ENCODE data around the gene IL1RAPL2.

The IL1RAPL2 gene

DNA sequence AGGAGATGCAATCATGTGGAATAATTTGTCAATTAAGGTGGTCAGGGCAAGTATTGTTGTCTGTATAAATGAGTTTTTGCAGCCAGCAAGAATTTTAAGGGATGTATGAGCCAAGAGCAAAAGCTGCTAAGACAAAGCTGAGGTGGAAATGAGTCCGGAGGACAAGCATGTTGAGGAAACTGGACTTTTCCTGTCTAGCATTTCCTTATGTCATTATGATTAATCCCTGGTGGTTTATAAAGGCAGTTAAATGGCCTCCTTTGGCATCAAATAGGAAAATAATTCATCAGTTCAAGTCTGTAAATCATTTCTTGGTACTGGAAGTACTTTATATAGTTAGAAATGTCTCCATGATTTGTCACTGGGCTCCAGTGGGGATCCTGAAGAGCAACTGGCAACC is 716.1 kb downstream of the IL1RAPL2 start:
- DNase-seq, result no peak

DNA sequence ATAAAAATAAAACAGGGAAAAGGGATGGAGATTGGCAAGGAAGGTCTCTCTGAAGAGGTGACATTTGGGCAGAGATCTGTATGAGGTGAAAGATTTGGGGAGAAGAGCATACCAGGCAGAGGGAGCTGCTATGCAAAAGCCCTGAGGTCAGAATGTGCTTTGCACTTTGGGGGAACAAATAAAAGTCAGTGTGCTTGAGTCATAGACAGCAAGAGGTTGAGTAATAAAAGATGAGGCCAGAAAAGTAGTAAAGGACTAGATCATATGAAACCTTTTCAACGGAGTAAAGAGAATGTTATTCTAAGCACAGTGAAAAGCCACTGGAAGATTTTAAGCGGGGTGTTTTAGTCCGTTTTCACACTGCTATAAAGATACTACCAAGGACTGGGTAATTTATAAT is 731.0 kb downstream of the IL1RAPL2 start:
- DNase-seq, result no peak

DNA sequence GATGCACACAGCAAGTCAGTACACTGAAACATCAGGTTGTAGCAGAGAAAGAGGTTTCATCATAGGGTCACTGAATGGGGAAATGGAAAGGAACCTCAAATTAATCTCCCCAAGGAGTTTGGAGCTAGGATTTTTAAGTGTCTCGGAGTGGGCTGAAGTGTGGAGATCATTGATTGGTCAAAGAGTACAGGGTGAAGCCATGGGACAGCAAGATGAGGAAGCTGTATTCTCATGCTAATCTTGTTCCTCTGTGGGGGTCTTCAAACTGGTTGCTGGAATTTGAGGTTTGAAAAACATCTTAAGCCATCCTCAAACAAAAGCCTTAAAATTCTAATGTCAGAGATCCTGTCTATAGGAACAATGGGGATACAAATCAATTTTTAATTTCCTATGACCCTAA is 733.3 kb downstream of the IL1RAPL2 start:
- no peak for DNase-seq

DNA sequence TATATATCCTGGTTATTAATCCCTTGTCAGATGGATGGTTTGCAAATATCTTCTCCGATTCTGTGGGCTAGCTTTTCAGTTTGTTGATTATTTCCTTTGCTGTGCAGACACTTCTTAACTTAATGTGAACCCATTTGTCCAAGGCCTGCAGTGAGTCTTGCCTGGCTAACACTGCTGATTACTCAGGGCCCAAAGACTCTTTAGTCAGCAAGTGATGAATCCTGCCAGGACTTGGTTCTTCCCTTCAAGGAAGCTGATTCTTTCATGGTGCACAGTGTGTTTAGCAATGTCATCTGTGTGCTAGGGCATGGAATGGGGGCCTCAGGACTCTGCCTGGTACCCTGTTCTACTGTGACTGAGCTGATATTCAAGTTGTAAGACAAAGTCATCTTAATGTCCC is 736.2 kb downstream of the IL1RAPL2 start:
- no peak for DNase-seq

DNA sequence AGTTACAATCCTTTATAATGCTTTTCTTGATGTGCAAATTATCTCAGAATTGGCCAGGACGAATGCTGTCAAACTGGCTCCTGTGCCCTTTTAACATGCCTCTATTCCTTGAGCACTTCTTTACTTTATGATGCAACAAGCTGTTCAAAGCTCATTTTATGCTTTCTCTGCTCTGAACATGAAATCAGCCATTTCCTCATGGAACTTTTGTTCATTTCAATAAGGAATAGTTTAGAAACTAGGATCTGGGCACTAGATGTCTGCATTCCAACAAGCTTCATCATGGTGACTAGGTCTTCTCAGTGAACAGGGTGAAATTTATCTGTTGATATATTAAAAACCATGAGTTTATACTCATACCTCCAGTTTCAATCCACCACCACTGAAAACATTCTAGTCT is 741.8 kb downstream of the IL1RAPL2 start:
- no peak for DNase-seq

DNA sequence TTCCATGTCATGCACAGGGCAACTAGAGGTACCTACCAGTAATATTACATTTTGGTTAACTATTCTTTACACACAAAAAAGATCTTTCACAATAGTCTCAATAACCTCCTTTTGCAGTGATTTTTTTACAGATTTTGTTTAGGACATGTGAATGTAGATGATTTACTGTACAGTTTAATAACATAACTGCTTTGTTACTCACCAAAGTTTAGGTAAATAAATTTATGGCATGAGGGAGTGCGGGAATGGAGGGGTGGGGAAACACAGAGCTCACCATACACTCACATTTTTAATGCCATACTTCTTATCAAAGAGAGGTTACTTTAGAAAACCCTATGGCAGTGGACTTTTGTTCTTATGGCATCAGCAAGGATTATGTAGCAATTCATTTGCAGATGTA is 747.6 kb downstream of the IL1RAPL2 start:
- no peak for DNase-seq

DNA sequence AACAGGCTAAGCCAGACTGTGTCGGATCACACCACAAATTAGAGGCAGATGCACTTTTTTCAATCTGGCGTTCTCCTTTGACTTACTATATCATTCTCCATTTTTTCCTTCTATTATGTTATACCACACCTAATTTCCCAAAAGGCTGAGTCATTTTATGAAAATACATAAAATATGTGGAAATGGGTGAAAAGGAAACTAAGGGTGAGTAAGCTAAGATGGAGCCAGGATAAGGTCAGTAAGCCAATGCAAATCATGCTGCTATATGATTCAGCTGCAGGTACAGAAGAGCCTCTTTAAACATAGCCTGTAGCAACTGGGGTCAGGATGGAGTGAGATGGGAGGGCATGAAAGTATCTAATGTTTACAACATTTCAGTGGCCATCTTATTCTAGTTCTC is 748.5 kb downstream of the IL1RAPL2 start:
- no peak for DNase-seq

DNA sequence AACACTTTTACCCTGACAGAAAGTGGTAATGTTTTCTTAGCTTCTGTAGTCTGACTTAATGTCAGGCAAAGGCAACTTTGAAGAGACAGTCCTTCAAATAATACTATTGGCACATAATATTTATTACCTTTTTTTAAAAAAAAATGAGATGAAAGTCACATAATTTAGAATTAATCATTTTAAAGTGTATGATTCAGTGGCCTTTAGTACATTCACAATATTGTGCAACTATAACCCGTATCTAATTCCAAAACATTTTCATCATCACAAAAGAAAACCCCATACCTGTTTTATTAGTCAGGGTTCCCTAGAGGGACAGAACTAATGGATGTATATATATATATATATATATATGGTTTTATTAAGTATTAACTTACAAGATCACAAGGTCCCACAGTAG is 749.2 kb downstream of the IL1RAPL2 start:
- DNase-seq, result no peak

DNA sequence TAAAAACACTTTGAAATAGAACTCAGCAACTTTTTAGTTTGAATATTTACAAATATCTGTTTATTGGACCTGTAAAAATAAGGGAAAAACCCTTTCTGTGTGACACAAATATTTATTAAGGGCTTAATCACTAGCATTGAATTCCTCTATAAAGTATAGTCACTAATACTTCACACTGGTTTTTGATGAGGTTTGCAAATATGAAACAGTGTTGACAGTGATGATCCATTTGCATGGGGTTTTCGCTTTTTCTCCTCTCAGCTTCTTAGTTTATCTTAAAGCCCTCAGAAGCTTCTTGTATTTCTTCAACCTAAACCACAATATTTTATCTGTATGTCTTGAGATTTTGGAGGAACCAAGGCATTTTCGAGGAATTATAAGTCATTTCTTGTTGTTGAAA is 751.1 kb downstream of the IL1RAPL2 start:
- DNase-seq, result no peak

DNA sequence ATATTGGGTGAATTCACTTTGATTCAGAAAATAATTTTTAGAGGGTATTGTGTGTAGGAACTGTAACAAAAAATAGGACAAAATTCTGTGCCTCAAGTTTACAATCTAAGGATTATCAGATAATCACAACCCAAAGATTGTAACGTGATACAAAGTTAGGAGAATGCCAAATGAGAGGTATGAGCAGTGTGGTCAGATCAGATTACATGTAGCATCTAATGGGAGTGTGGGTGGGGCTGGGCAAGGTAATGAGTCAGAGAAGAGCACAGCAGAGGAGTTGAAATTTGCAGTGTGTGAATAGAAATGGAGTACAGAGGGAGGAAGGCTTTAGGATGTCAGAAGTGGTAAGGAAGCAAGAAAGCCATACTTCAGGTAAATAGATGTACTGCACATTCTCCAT is 757.9 kb downstream of the IL1RAPL2 start:
- no peak for DNase-seq

DNA sequence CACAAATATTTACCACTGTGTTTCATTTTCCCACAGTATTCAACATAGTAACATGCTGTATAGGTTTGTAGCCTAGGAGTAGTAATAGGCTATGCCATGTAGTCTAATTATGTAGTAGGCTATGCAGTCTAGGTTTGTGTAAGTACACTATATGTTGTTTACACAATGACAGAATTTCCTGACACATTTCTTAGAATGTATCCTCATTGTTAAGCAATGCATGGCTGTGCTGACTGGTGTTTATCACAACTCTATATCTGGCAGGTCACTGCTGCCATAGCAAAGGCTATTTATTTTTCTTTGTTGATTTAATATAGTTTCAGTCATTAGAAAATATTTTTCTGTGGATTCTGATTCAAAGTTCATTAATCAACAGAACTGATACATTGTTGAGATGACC is 762.8 kb downstream of the IL1RAPL2 start:
- no peak for DNase-seq

DNA sequence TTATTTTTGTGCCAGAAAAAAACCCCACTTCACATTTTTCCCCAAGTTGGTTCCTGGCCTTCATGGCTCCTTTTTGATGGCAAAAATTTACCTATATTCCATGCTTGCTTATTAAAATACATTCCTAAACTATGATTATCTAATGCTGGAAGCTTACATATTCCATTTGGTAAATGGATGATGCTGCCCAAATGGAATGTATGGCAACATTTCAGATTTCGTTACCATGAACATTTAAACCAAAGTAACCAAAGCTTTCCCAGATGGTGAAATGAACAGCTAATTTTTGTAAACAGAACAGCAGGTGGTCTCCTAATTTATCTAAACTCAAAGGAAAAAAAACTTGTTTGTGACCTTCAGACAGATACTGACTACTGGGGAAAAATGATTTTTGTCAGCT is 765.2 kb downstream of the IL1RAPL2 start:
- no peak for DNase-seq

DNA sequence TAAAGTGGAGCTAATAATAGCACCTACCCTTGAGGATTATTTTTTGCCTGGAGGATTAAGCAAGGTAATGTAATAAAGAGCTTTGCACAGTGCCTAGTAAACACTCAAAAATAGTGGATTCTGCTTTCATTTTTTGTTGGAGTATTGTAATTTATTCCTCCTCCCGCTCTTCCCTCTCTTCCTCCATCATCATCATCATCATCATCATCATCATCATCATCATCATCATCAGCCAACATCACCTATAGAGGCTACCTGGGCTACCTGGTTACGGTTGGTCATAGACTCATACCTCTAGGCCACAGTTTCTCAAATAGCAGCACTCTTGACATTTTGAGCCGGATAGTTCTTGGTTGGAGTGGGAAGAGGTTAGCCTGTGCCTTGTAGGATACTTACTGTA is 781.4 kb downstream of the IL1RAPL2 start:
- no peak for DNase-seq

DNA sequence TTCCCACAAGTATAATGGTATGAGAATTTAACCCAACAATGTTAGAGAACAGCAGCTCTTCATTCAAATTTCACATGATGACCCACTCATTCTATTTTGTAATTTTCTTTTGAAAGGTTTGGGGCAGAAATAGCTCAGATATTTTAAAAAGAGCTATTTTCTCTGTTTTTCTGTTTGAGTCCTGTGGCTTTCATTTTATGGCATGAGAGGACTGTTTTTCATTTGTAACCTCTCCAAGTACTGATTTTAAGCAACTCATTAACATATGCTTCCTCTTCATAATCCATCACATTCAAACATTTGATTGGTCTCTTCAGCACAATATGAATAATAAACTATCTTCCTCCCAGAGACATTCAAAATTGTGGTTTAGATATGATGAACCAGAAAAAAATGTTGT is 783.5 kb downstream of the IL1RAPL2 start:
- no peak for DNase-seq

DNA sequence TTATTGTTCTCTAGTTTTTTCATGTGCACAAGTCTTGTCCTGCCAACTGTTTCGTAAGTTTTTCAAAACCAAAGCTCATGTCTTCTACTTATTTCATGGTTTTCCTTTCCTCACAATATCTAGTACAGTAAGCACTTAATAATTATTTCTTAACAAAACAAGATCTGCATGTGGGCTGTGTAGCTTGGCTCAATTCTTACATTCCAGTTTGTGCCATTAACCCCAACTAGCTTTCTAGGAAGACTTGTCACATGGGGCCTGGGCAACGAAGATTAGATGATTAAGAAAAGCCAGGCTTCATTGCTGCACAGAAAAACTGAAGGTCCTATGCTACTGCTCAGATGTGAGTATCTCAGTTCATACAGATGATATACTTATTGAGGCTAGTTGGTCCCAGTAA is 809.8 kb downstream of the IL1RAPL2 start:
- DNase-seq, result no peak

DNA sequence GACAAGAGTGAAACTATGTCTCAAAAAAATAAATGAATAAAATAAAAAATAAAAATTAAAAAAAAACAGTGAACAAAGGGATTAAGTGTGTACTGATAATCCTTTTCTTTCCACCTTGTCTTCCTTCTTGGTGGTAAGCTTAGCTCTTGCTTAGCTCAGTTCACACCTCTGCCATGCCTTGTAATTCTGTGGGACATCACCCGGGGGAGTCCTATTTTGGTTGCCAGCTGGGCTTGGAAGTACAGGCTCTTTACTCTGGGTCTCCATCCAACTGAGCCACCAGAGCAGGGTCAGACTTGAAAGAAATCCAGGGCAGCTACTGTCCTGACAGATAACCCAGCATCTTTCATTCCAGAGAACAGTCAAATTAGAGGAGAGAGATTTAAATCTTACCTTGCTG is 858.7 kb downstream of the IL1RAPL2 start:
- no peak for DNase-seq

DNA sequence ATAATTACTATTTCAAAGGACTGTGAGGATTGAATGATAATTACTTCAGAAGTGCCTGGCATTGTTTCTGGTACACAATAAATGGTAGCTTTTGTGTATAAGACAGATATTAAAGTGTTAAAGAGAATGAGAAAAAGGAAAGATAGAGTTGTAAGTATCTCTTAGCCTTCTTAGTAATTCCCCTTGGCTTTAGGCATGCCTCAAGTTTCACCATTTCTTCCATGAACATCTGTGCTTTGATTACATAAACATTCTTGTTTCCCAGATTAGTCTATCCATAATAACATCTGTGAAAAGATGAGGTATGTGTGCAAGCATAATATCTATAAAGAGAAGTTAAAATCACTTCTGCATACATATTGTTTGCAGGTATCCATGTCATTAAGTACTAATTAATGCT is 885.4 kb downstream of the IL1RAPL2 start:
- no peak for DNase-seq

DNA sequence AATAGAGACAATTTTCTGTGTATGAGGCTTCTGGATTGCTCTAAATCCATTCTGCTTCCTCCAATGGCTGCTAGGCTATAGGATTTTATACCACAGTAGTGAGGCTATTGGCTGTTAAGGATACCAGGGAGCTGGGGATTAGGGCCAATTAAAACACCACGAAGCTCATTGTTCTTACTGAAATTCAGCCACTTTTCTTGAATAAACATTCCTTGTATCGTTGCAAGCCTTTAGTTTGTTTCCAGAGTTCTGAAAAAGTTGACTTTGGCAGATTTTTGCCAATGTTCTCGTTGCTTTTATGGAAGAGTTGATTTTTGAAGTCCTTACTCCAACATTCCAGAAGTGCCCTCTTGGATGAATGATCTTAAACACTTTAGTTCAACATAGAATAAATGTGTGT is 892.8 kb downstream of the IL1RAPL2 start:
- no peak for DNase-seq

DNA sequence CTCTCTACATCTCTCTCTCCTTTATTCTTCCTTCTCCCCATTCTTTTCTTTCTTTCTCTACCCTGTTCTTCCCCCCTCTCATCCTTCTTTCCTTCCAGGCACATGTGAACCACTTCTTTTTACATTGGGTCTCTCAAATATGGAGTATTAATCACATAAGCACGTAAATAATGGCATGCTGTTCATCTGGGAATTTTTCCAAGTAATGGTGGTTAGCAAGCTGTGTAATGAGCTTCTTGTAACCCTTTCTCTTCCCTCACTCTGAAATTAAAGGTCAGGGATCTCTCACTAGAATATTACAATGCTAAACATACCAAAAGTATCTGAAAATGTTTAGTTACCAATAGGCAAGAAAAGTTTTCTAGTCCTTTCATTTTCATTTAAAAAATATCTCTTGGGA is 894.4 kb downstream of the IL1RAPL2 start:
- DNase-seq, result no peak

DNA sequence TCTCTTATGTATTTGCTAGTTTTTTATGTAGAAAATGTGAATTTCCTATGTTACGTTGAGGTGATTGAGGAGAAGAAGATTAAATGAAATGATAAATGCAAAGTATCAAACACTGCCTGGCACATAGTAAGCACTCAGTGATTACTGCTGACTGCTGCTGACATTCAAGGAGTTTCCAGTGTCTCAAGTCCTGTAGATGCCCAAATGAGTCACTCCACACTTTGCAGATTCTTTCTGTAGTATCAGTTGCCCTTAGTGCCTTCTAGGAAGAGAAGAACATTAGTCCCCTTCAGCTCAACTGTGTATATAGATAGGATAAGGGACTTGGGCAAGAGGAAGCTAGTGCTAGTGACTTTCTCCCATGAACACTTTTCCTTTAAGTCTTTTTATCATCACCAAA is 895.0 kb downstream of the IL1RAPL2 start:
- no peak for DNase-seq

DNA sequence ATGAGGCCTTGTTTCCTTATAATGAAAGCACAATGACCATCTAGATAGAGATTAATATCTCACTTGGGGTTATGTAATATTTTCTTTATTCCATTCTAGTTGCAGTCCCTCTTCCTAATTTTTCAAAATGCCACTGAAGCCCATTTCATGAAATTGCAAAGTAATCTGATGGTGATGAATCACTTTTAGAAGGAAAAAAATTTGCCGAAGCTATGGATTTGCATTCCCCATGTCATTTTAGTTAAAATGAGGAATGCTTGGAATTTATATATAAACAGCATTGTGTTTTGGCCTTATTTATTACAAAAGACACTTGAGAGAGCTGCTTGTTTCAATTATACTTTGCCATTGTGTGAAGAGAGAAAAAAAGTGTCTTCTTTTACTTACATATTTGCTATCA is 896.2 kb downstream of the IL1RAPL2 start:
- DNase-seq, result no peak

DNA sequence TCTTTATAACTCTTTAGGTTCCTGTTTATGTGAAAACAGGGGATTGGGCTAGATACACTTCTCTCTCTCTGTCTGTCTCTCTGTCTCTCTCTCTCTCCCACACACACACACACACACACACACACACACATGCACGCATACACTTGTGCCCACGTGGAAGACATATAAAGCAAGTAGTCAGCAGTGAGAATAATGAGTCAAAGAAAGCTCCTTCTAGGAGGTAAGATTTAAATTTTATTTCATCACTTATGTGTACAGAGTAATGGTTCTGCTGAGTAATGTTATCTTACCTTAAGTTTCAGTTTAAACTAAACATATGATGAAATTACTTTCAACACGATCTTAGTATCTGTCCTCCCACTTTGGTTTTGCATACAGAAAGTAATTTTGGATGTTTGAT is 897.5 kb downstream of the IL1RAPL2 start:
- no peak for DNase-seq

DNA sequence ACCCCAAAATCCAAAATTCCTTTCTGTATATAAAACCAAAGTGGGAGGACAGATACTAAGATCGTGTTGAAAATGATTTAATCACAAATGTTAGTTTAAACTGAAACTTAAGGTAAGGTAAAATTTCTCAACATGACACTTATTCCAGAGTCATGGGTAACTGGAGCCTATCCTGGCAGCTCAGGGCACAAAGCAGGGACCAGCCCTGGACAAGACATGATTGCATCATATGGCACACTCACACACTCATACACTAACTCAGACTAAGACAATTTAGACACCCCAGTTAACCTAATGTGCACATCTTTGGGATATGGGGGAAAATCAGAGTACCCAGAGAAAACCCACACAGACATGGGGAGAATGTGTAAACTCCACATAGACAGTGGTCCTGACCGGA is 898.6 kb downstream of the IL1RAPL2 start:
- DNase-seq, result no peak

DNA sequence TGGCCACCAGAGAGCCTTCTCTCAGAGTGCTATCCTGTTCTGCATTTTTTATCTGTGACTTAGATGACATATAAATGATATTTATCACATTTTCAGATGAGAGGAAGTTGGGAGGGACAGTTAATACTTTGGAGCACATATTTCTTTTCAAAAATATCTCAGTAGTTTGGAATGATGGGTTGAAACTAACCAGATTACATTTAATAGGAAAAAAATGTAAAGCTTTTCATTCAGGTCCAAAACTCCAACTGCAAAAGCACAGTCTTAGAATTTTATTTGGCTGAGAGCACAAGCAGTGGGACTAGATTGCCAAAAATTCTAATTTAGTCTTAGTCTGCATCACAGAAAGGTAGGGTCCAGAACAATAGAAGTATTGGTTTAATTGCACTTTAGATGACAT is 902.7 kb downstream of the IL1RAPL2 start:
- no peak for DNase-seq

DNA sequence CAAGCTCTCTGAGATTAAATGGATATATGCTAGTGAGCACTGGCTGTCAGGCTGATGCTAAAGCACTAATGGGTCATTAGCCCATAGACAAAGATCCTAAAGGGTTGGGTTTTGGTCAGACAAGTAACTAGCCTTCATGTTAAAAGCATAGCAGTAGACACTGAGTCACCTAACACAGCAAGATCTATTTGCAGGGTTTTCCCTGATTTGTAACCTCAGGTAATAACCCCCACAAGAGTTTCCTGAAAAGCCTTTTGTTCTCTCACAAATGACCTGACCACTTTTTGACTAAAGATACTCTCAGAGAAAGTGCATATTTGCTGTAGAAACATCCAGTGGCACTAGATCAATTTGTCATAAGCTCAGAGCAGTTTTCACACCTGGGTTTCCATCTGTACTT is 905.6 kb downstream of the IL1RAPL2 start:
- no peak for DNase-seq

DNA sequence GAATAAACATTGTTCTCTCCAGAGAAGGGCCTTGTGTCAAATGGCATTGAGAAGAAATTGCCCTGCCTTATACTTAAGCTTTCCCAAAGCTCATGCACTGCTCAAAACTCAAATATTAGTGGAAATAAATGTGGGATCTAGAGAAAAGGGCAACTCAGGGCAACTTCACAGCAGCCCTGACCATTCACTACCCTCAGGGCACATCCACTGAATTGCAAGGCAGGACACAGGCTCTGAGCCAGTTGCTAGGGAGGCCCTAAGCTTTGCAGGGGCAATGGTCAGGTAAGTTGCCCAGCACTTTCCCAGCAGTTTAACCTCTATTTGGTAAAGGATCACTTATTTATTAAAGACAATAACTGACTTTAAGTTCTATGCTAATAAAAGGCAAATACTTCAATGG is 909.8 kb downstream of the IL1RAPL2 start:
- DNase-seq, result no peak

All from NK-92 treated with Interleukin-12 subunit alpha and Interleukin-12 subunit beta, amount 100 ng/mL, for 24 hours (cell line).